ENCODE measurements around the gene ACACA.

ACACA gene

GRCh38 chr17:37045351-37045922 is 361.2 kb downstream of the ACACA start:
- Histone ChIP-seq H3F3A (ENCODE audit: control insufficient read depth, insufficient read depth) (peaks cover 11% of the 10 kb centered on the region), H3K4me1 (ENCODE audit: control insufficient read depth, low read length) (no peaks in the 10 kb centered on the region), H3K27ac (ENCODE audit: low read depth, low read length) (no peak overlapping the region), H3K79me2 (ENCODE audit: control insufficient read depth, low read length) (no peaks in the 10 kb centered on the region), H3K4me2 (ENCODE audit: low read length) (no peak overlapping the region), H3K9me2 (replicated peaks; ENCODE audit: control insufficient read depth, low read length) (no peaks in the 10 kb centered on the region), H4K20me1 (ENCODE audit: control insufficient read depth, insufficient read depth, low read depth, low read length) (no peaks in the 10 kb centered on the region), H3K36me3 (ENCODE audit: control insufficient read depth, low read length) (peaks cover 16% of the 10 kb centered on the region), H3K4me3 (ENCODE audit: low read length) (no peak overlapping the region), H3K9me3 (ENCODE audit: control insufficient read depth, insufficient read depth, low read length) (no peaks in the 10 kb centered on the region), H3K27me3 (ENCODE audit: control insufficient read depth, low read length) (no peaks in the 10 kb centered on the region)
- TF ChIP-seq CTCF (IDR thresholded peaks at IDR 0.05; ENCODE audit: low read depth, low read length, poor library complexity, severe bottlenecking) = no peak
- TF ChIP-seq EZH2phosphoT487 (IDR thresholded peaks at IDR 0.05; ENCODE audit: borderline replicate concordance, low read length) = no peak

DNA sequence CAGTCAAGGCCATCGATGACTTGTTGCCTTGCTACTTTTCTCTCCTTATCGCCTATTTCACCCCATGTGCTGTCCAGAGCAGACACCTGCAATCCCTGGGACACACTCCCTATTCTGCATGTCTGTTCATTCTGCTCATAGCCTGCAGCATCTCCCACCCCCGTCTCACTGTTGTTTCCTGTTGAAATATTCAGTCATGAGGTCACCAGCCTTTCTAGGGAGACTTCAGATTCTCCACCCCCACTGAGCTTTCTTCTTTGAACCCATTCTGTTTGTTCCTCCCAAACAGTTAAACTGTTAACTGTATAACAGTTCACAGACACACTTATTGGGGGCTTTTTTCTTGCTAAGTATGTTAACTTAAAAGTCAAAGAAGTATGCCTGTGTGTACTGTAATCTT is 363.4 kb downstream of the ACACA start:
- Histone ChIP-seq H3K9me2 (replicated peaks; ENCODE audit: control insufficient read depth, low read length) (no peaks in the 10 kb centered on the region), H3K36me3 (ENCODE audit: control insufficient read depth, low read length) (peaks cover 7% of the 10 kb centered on the region), H3K27me3 (ENCODE audit: control insufficient read depth, low read length) (no peaks in the 10 kb centered on the region), H3F3A (ENCODE audit: control insufficient read depth, insufficient read depth) (peaks cover 11% of the 10 kb centered on the region), H3K4me3 (ENCODE audit: low read length) (no peak overlapping the region), H3K9me3 (ENCODE audit: control insufficient read depth, insufficient read depth, low read length) (no peaks in the 10 kb centered on the region), H4K20me1 (ENCODE audit: control insufficient read depth, insufficient read depth, low read depth, low read length) (no peaks in the 10 kb centered on the region), H3K4me2 (ENCODE audit: low read length) (no peak overlapping the region), H3K27ac (ENCODE audit: low read depth, low read length) (no peak overlapping the region), H3K4me1 (ENCODE audit: control insufficient read depth, low read length) (no peaks in the 10 kb centered on the region), H3K79me2 (ENCODE audit: control insufficient read depth, low read length) (no peaks in the 10 kb centered on the region)
- TF ChIP-seq EZH2phosphoT487 (IDR thresholded peaks at IDR 0.05; ENCODE audit: borderline replicate concordance, low read length) (no peak), CTCF (IDR thresholded peaks at IDR 0.05; ENCODE audit: low read depth, low read length, poor library complexity, severe bottlenecking) (no peak)

DNA sequence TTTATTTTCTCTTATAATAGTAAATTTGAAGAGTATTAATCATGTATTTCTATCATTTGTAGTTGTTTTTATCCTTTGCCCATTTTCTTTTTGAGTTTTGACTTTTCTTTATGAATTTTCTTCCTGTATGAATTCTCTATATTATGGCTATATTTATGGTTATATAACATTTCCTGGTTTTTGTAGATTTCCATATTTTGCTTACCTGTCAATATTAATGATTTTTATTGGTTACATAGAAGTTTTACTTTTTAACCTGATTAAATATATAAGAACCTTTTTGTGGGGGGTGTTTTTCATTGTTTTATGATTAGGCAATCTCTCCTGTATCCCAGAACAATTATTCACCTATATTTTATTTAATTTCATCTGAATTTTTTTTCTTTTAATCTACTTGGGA is 364.7 kb downstream of the ACACA start:
- H3K27ac ChIP-seq (ENCODE audit: low read depth, low read length) = no peak overlapping the region
- H4K20me1 ChIP-seq (ENCODE audit: control insufficient read depth, insufficient read depth, low read depth, low read length) = no peaks in the 10 kb centered on the region
- H3K9me3 ChIP-seq (ENCODE audit: control insufficient read depth, insufficient read depth, low read length) = no peaks in the 10 kb centered on the region
- H3K4me2 ChIP-seq (ENCODE audit: low read length) = no peak overlapping the region
- H3K36me3 ChIP-seq (ENCODE audit: control insufficient read depth, low read length) = peaks cover 18% of the 10 kb centered on the region
- no peak overlapping the region for H3K4me3 ChIP-seq (ENCODE audit: low read length)
- no peaks in the 10 kb centered on the region for H3K9me2 ChIP-seq (replicated peaks; ENCODE audit: control insufficient read depth, low read length)
- peaks cover 8% of the 10 kb centered on the region for H3F3A ChIP-seq (ENCODE audit: control insufficient read depth, insufficient read depth)
- H3K79me2 ChIP-seq (ENCODE audit: control insufficient read depth, low read length) = no peaks in the 10 kb centered on the region
- H3K4me1 ChIP-seq (ENCODE audit: control insufficient read depth, low read length) = no peaks in the 10 kb centered on the region
- no peak for TF ChIP-seq EZH2phosphoT487 (IDR thresholded peaks at IDR 0.05; ENCODE audit: borderline replicate concordance, low read length)
- no peak for TF ChIP-seq CTCF (IDR thresholded peaks at IDR 0.05; ENCODE audit: low read depth, low read length, poor library complexity, severe bottlenecking)
- no peaks in the 10 kb centered on the region for H3K27me3 ChIP-seq (ENCODE audit: control insufficient read depth, low read length)

All from DOHH2 (cell line).